Trophoblast cell (in vitro differentiated cells and primary cell): ENCODE results near the gene MRPL52.

Experiments used
- DNase-seq, 2 donors: peaks; one replicate each; pipeline ENCODE4 v3.0.0-alpha.2; 2016
- H2AFZ ChIP-seq: 2 replicates; pipeline ENCODE4 v1.6.1; 2013; ENCODE audit warnings: low read length, moderate library complexity, mild to moderate bottlenecking; ENCODE audit not compliant: insufficient read depth, poor library complexity
- H2AK5ac ChIP-seq: 2 replicates; pipeline ENCODE4 v1.6.1; 2013; ENCODE audit warnings: mild to moderate bottlenecking, low read length
- H2BK120ac ChIP-seq: 2 replicates; pipeline ENCODE4 v1.6.1; 2013; ENCODE audit warnings: low read length, mild to moderate bottlenecking, moderate library complexity; ENCODE audit not compliant: insufficient read depth, poor library complexity
- H2BK12ac ChIP-seq: 2 replicates; pipeline ENCODE4 v1.6.1; 2013; ENCODE audit warnings: mild to moderate bottlenecking, low read length, moderate library complexity
- H2BK5ac ChIP-seq: 2 replicates; pipeline ENCODE4 v1.6.1; 2013; ENCODE audit warnings: low read length, low read depth, moderate library complexity, mild to moderate bottlenecking; ENCODE audit not compliant: poor library complexity
- H3K14ac ChIP-seq: 2 replicates; pipeline ENCODE4 v1.6.1; 2013; ENCODE audit warnings: mild to moderate bottlenecking, low read length
- H3K18ac ChIP-seq: 2 replicates; pipeline ENCODE4 v1.6.1; 2013; ENCODE audit warnings: mild to moderate bottlenecking, low read length
- H3K23ac ChIP-seq: 2 replicates; pipeline ENCODE4 v1.6.1; 2013; ENCODE audit warnings: low read length
- H3K27ac ChIP-seq: 2 replicates; pipeline ENCODE4 v1.5.1; 2013; ENCODE audit warnings: low read depth, mild to moderate bottlenecking, inconsistent platforms, low read length, moderate library complexity
- H3K27me3 ChIP-seq: 2 replicates; pipeline ENCODE4 v1.6.1; 2013; ENCODE audit warnings: inconsistent platforms, mild to moderate bottlenecking, low read length, moderate library complexity; ENCODE audit not compliant: insufficient read depth
- H3K36me3 ChIP-seq, 2 experiments: 1 replicate in 1 of 2; 2 replicates in 1 of 2; pipeline ENCODE4 v1.6.1; 2013; ENCODE audit warnings: low read length in 2 of 2, mild to moderate bottlenecking in 2 of 2, moderate library complexity in 1 of 2; ENCODE audit not compliant: insufficient read depth in 2 of 2, control insufficient read depth in 1 of 2
- H3K4ac ChIP-seq: 2 replicates; pipeline ENCODE4 v1.6.1; 2013; ENCODE audit warnings: low read depth, mild to moderate bottlenecking, low read length, moderate library complexity
- H3K4me1 ChIP-seq, 2 experiments: 1 replicate in 1 of 2; 2 replicates in 1 of 2; pipeline ENCODE4 v1.6.1; 2013; ENCODE audit warnings: low read length in 2 of 2, mild to moderate bottlenecking in 2 of 2, moderate library complexity in 1 of 2; ENCODE audit not compliant: insufficient read depth in 2 of 2, control insufficient read depth in 1 of 2
- H3K4me2 ChIP-seq: 2 replicates; pipeline ENCODE4 v1.6.1; 2013; ENCODE audit warnings: inconsistent platforms, mild to moderate bottlenecking, low read length, moderate library complexity
- H3K4me3 ChIP-seq: 2 replicates; pipeline ENCODE4 v1.5.1; 2013; ENCODE audit warnings: mild to moderate bottlenecking, low read depth, low read length, inconsistent platforms
- H3K79me1 ChIP-seq: one replicate; pipeline ENCODE4 v1.6.1; 2013; ENCODE audit warnings: low read length
- H3K79me2 ChIP-seq: 2 replicates; pipeline ENCODE4 v1.6.1; 2013; ENCODE audit warnings: low read length, mild to moderate bottlenecking; ENCODE audit not compliant: control insufficient read depth, insufficient read depth, poor library complexity
- H3K9ac ChIP-seq: 2 replicates; pipeline ENCODE4 v1.6.1; 2013; ENCODE audit warnings: mild to moderate bottlenecking, low read length
- H3K9me3 ChIP-seq: 2 replicates; pipeline ENCODE4 v1.6.1; 2013; ENCODE audit warnings: low read depth, mild to moderate bottlenecking, control low read depth, inconsistent platforms, low read length; ENCODE audit not compliant: insufficient read depth
- H4K12ac ChIP-seq: 2 replicates; pipeline ENCODE4 v1.6.1; 2013; ENCODE audit warnings: low read depth, mild to moderate bottlenecking, low read length, moderate library complexity
- H4K8ac ChIP-seq: 2 replicates; pipeline ENCODE4 v1.6.1; 2013; ENCODE audit warnings: low read depth, mild to moderate bottlenecking, low read length, moderate library complexity
- H4K91ac ChIP-seq: one replicate; pipeline ENCODE4 v1.6.1; 2013; ENCODE audit warnings: low read depth, mild to moderate bottlenecking, low read length, moderate library complexity
- WGBS: extraction: QIAGEN DNeasy Blood & Tissue Kit; methylation state at CpG from one replicate; pipeline ENCODE4 v1.1.7; 2013; ENCODE audit warnings: missing lambda C conversion rate; ENCODE audit not compliant: insufficient read length, insufficient coverage; ENCODE audit errors: extremely low coverage; 5-methylcytosine and 5-hydroxymethylcytosine counted together

Gene MRPL52

DNA sequence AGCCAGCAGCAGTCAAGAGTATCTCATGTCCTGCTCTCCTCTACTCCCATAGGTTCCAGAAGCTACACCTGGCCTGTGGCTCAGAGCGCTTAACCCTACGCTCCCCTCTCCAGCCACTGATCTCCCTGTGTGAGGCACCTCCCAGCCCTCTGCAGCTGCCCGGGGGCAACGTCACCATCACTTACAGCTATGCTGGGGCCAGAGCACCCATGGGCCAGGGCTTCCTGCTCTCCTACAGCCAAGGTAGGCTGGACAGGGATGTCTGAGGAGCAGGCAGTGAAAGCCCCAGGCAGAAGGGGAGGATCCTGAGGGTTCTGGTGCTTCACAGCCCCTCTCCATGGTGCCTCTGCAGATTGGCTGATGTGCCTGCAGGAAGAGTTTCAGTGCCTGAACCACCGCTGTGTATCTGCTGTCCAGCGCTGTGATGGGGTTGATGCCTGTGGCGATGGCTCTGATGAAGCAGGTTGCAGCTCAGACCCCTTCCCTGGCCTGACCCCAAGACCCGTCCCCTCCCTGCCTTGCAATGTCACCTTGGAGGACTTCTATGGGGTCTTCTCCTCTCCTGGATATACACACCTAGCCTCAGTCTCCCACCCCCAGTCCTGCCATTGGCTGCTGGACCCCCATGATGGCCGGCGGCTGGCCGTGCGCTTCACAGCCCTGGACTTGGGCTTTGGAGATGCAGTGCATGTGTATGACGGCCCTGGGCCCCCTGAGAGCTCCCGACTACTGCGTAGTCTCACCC lies 45.5 kb downstream of the MRPL52 start:
- no peak overlapping the region for H2BK120ac ChIP-seq
- no peak overlapping the region for H3K23ac ChIP-seq
- no peak for DNase-seq
- H4K8ac ChIP-seq: no peak overlapping the region
- peaks cover 11% of the 10 kb centered on the region for H3K79me1 ChIP-seq
- H4K12ac ChIP-seq: no peak overlapping the region
- no peak overlapping the region for H3K18ac ChIP-seq
- no CpG with 5 or more reads among the region's 15 CpGs for WGBS
- H2AK5ac ChIP-seq: no peak overlapping the region
- H2AFZ ChIP-seq: no peak overlapping the region
- no peak overlapping the region for H3K27ac ChIP-seq
- no peak overlapping the region for H3K4ac ChIP-seq
- no peak overlapping the region for H3K14ac ChIP-seq
- H4K91ac ChIP-seq: no peak overlapping the region
- H3K4me3 ChIP-seq: no peak overlapping the region
- H3K27me3 ChIP-seq: no peaks in the 10 kb centered on the region
- peaks cover 42 to 52% of the 10 kb centered on the region in 2 experiments for H3K36me3 ChIP-seq
- no peak overlapping the region for H2BK5ac ChIP-seq
- peaks cover 4 to 5% of the 10 kb centered on the region in 2 experiments for H3K4me1 ChIP-seq
- peaks cover 4% of the 10 kb centered on the region for H3K9me3 ChIP-seq
- no peak overlapping the region for H2BK12ac ChIP-seq
- H3K9ac ChIP-seq: no peak overlapping the region
- H3K4me2 ChIP-seq: no peak overlapping the region
- H3K79me2 ChIP-seq: peaks cover 7% of the 10 kb centered on the region

DNA sequence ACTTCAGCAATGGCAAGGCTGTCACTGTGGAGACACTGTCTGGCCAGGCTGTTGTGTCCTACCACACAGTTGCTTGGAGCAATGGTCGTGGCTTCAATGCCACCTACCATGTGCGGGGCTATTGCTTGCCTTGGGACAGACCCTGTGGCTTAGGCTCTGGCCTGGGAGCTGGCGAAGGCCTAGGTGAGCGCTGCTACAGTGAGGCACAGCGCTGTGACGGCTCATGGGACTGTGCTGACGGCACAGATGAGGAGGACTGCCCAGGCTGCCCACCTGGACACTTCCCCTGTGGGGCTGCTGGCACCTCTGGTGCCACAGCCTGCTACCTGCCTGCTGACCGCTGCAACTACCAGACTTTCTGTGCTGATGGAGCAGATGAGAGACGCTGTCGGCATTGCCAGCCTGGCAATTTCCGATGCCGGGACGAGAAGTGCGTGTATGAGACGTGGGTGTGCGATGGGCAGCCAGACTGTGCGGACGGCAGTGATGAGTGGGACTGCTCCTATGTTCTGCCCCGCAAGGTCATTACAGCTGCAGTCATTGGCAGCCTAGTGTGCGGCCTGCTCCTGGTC lies 46.1 kb downstream of the MRPL52 start:
- Histone ChIP-seq H4K8ac (no peak overlapping the region), H2AK5ac (no peak overlapping the region), H4K91ac (no peak overlapping the region), H3K27me3 (no peaks in the 10 kb centered on the region), H3K9ac (no peak overlapping the region), H4K12ac (no peak overlapping the region), H3K4me3 (no peak overlapping the region), H2AFZ (no peak overlapping the region), H3K4me2 (no peak overlapping the region), H2BK12ac (no peak overlapping the region), H3K4me1 (peaks cover 4 to 5% of the 10 kb centered on the region in 2 experiments), H3K18ac (no peak overlapping the region), H3K14ac (no peak overlapping the region), H2BK5ac (no peak overlapping the region), H3K9me3 (peaks cover 4% of the 10 kb centered on the region), H3K4ac (no peak overlapping the region), H2BK120ac (no peak overlapping the region), H3K79me2 (peaks cover 7% of the 10 kb centered on the region), H3K36me3 (peaks cover 42 to 52% of the 10 kb centered on the region in 2 experiments), H3K79me1 (peaks cover 11% of the 10 kb centered on the region), H3K27ac (no peak overlapping the region), H3K23ac (no peak overlapping the region)
- DNase-seq: no peak
- WGBS: no CpG with 5 or more reads among the region's 20 CpGs

DNA sequence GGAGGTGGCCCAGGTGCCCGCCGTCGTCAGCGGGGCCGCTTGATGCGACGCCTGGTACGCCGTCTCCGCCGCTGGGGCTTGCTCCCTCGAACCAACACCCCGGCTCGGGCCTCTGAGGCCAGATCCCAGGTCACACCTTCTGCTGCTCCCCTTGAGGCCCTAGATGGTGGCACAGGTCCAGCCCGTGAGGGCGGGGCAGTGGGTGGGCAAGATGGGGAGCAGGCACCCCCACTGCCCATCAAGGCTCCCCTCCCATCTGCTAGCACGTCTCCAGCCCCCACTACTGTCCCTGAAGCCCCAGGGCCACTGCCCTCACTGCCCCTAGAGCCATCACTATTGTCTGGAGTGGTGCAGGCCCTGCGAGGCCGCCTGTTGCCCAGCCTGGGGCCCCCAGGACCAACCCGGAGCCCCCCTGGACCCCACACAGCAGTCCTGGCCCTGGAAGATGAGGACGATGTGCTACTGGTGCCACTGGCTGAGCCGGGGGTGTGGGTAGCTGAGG lies 47.4 kb downstream of the MRPL52 start:
- no peak overlapping the region for H2AFZ ChIP-seq
- no peak overlapping the region for H2BK5ac ChIP-seq
- H3K23ac ChIP-seq: no peak overlapping the region
- no peak overlapping the region for H3K4me3 ChIP-seq
- no peak overlapping the region for H4K91ac ChIP-seq
- H3K27ac ChIP-seq: no peak overlapping the region
- H4K8ac ChIP-seq: no peak overlapping the region
- H3K18ac ChIP-seq: no peak overlapping the region
- peaks cover 4% of the 10 kb centered on the region for H3K79me1 ChIP-seq
- H3K9ac ChIP-seq: no peak overlapping the region
- H3K4ac ChIP-seq: no peak overlapping the region
- H3K79me2 ChIP-seq: peaks cover 3% of the 10 kb centered on the region
- WGBS: no CpG with 5 or more reads among the region's 22 CpGs
- peaks cover 42 to 52% of the 10 kb centered on the region in 2 experiments for H3K36me3 ChIP-seq
- DNase-seq: no peak
- no peak overlapping the region for H2BK120ac ChIP-seq
- H2AK5ac ChIP-seq: no peak overlapping the region
- H3K4me2 ChIP-seq: no peak overlapping the region
- H2BK12ac ChIP-seq: no peak overlapping the region
- no peak overlapping the region for H4K12ac ChIP-seq
- no peak overlapping the region for H3K14ac ChIP-seq
- peaks cover 4 to 5% of the 10 kb centered on the region in 2 experiments for H3K4me1 ChIP-seq
- peaks cover 4% of the 10 kb centered on the region for H3K9me3 ChIP-seq
- H3K27me3 ChIP-seq: no peaks in the 10 kb centered on the region

DNA sequence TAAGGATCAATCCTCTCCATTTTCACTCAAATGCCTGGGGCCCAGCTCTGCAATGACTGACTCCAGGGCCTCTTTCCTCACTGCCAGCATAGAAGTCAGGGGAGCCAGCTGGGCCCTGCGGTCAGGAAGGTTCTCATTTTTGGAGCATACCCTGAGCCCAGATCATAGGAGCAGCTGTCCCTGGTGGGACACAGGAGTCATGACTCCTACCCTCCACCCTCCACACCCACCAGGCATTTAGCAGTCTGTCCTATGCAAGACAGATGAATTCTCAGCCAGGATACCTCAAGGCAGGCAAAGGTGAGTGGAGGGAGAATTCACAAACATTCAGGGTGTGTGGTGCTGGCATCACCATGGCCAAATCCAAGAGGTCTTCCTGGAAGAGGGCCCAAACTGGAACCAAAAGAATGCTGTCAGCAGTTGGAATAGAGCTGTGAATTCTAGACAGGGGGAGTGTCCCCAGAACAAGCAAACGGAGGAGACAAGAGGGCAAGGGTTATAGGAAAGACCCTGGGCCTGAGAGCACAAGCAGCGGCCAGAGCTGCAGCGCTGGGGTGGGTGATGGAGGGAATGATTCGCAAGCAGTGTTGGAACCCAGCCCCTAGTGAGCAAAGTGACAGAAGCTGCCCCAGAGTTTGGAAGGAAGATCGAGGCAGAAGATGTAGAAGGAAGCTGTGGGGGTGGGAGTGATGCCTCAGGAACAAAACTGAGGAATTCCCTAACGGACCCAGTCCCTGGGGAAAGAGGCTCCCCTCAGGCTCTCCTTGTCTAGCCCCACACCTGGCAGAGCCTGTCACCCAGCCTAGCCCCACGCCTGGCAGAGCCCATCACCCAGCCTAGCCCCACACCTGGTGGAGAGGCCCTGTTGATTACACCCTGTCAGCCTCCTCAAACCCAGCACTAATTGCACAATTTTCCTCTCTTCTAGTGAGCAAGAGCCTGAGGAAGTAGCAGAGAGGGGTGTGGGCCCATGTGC lies 48.9 kb downstream of the MRPL52 start:
- Histone ChIP-seq H3K79me1 (peaks cover 5% of the 10 kb centered on the region), H3K9ac (no peak overlapping the region), H4K12ac (no peak overlapping the region), H4K8ac (no peak overlapping the region), H3K9me3 (peaks cover 4% of the 10 kb centered on the region), H2AK5ac (no peak overlapping the region), H2AFZ (no peak overlapping the region), H2BK12ac (no peak overlapping the region), H3K14ac (no peak overlapping the region), H2BK120ac (no peak overlapping the region), H3K23ac (no peak overlapping the region), H3K36me3 (peaks cover 40 to 52% of the 10 kb centered on the region in 2 experiments), H3K79me2 (no peaks in the 10 kb centered on the region), H3K27me3 (no peaks in the 10 kb centered on the region), H3K4me2 (no peak overlapping the region), H3K4ac (no peak overlapping the region), H2BK5ac (no peak overlapping the region), H3K27ac (no peak overlapping the region), H4K91ac (no peak overlapping the region), H3K18ac (no peak overlapping the region), H3K4me1 (peaks cover 7 to 13% of the 10 kb centered on the region in 2 experiments), H3K4me3 (no peak overlapping the region)
- no CpG with 5 or more reads among the region's 8 CpGs for WGBS
- peak; percentile 88 to 90 for DNase-seq
